Erythroblast (primary cell): ENCODE measurements around the gene SLC4A5.

Experiments
- DNase-seq, 2 experiments: peaks; one replicate each; lab custom pipeline; 2025; lab: John Stamatoyannopoulos, UW
- GATA1 ChIP-seq: IDR thresholded peaks from 2 replicates; pipeline ENCODE4 v1.6.1; 2011; ENCODE audit warnings: low read depth, mild to moderate bottlenecking, control low read depth, low read length, moderate library complexity
- POLR2A ChIP-seq: IDR thresholded peaks from 2 replicates; pipeline ENCODE4 v1.6.1; 2011; ENCODE audit warnings: mild to moderate bottlenecking, low read length

Gene SLC4A5

GRCh38 chr2:74291218-74291544, 52.0 kb downstream of the SLC4A5 start:
- TF ChIP-seq GATA1 (no peak), POLR2A (no peak)
- DNase-seq, result no peak

GRCh38 chr2:74290466-74291217, 52.6 kb downstream of the SLC4A5 start:
- DNase-seq, result no peak
- TF ChIP-seq POLR2A (no peak), GATA1 (no peak)

- TF ChIP-seq GATA1 (no peak), POLR2A (no peak)
- no peak for DNase-seq
These were observed 53.1 kb downstream of the SLC4A5 start for GRCh38 chr2:74290066-74290465.

GRCh38 chr2:74286725-74287124, 56.5 kb downstream of the SLC4A5 start:
- DNase-seq, result no peak
- TF ChIP-seq GATA1, result no peak
- no peak for TF ChIP-seq POLR2A

GRCh38 chr2:74281141-74281975, 61.9 kb downstream of the SLC4A5 start:
- no peak for DNase-seq
- TF ChIP-seq GATA1 (no peak), POLR2A (no peak)

- TF ChIP-seq GATA1 (no peak), POLR2A (no peak)
These were observed 64.5 kb downstream of the SLC4A5 start for GRCh38 chr2:74278694-74279093.

GRCh38 chr2:74278176-74278575, 65.0 kb downstream of the SLC4A5 start:
- TF ChIP-seq POLR2A, result no peak
- no peak for TF ChIP-seq GATA1
- peak in 1 of 2 experiments; percentile 9 for DNase-seq

More at GRCh38 chr2:74278694-74279093, 64.5 kb downstream of the SLC4A5 start:
- DNase-seq, result no peak

- TF ChIP-seq GATA1, result no peak
- TF ChIP-seq POLR2A, result no peak
These were observed 68.0 kb downstream of the SLC4A5 start for GRCh38 chr2:74275228-74275627.

GRCh38 chr2:74269667-74270066, 73.5 kb downstream of the SLC4A5 start:
- TF ChIP-seq GATA1, result no peak
- TF ChIP-seq POLR2A, result no peak
- no peak for DNase-seq

More at GRCh38 chr2:74275228-74275627, 68.0 kb downstream of the SLC4A5 start:
- no peak for DNase-seq

GRCh38 chr2:74267068-74267467, 76.1 kb downstream of the SLC4A5 start:
- TF ChIP-seq POLR2A (no peak), GATA1 (no peak)
- DNase-seq, result peak; percentile 17 to 26

GRCh38 chr2:74264281-74264680, 78.9 kb downstream of the SLC4A5 start:
- no peak for DNase-seq
- no peak for TF ChIP-seq POLR2A
- TF ChIP-seq GATA1, result no peak

GRCh38 chr2:74262681-74263080, 80.5 kb downstream of the SLC4A5 start:
- no peak for DNase-seq
- no peak for TF ChIP-seq GATA1
- no peak for TF ChIP-seq POLR2A

GRCh38 chr2:74261204-74261864, 81.9 kb downstream of the SLC4A5 start:
- DNase-seq, result no peak
- no peak for TF ChIP-seq GATA1
- TF ChIP-seq POLR2A, result no peak

GRCh38 chr2:74260495-74260894, 82.7 kb downstream of the SLC4A5 start:
- TF ChIP-seq POLR2A (no peak), GATA1 (no peak)

More at GRCh38 chr2:74260495-74260894, 82.7 kb downstream of the SLC4A5 start:
- no peak for DNase-seq
